GM12873 (cell line): Measurements from ENCODE around the gene CTBP2.
A peak's percentile ranks its signal among the peaks of the same experiment; 100 is the strongest.

Source experiments
- CTCF ChIP-seq: IDR thresholded peaks from 2 replicates; pipeline ENCODE4 v1.5.1; 2012; ENCODE audit warnings: low read depth, mild to moderate bottlenecking, moderate library complexity, low read length, control low read depth; ENCODE audit not compliant: insufficient read depth; ENCODE audit errors: missing control alignments

Gene CTBP2

GRCh38 chr10:125052146-125052545, 108.2 kb downstream of the CTBP2 start:
- no peak for TF ChIP-seq CTCF

- no peak for TF ChIP-seq CTCF
These were observed 110.0 kb downstream of the CTBP2 start for GRCh38 chr10:125050383-125050782.

GRCh38 chr10:125049216-125049881, 111.0 kb downstream of the CTBP2 start:
- no peak for TF ChIP-seq CTCF

GRCh38 chr10:125048094-125048864, 112.1 kb downstream of the CTBP2 start:
- peak; percentile 98 for TF ChIP-seq CTCF

GRCh38 chr10:125043841-125044658, 116.3 kb downstream of the CTBP2 start:
- no peak for TF ChIP-seq CTCF

GRCh38 chr10:125041856-125042506, 118.4 kb downstream of the CTBP2 start:
- TF ChIP-seq CTCF: no peak
